Smooth muscle cell (in vitro differentiated cells): Measurements from ENCODE around the gene IGLL1. TPM values are rescaled to one million over a fixed set of nuclear protein-coding genes. Genes with fewer than 3 reads are reported as not detected.
"Not testable (repeated sequence)": the region's sequence is repeated elsewhere in the genome, so short reads cannot be mapped to it uniquely, and the experiment has no call there.

Experiments used
- DNase-seq: peaks from one replicate; lab custom pipeline; 2025; ENCODE audit not compliant: unreplicated experiment; lab: John Stamatoyannopoulos, UW
- H2AFZ ChIP-seq: fragments of 200-600 bp; sonication (generic); 2 replicates; pipeline ENCODE4 v1.6.0; 2016; ENCODE audit warnings: antibody characterized with exemption, low read depth, mild to moderate bottlenecking
- H3F3A ChIP-seq: fragments of 200-600 bp; sonication (generic); 2 replicates; pipeline ENCODE4 v1.6.0; 2017; ENCODE audit warnings: antibody characterized with exemption, low read depth
- H3K27ac ChIP-seq: fragments of 200-600 bp; sonication (generic); 2 replicates; pipeline ENCODE4 v1.5.1; 2016; ENCODE audit warnings: low read depth, mild to moderate bottlenecking
- H3K27me3 ChIP-seq: fragments of 200-600 bp; sonication (generic); 2 replicates; pipeline ENCODE4 v1.6.1; 2016; ENCODE audit warnings: low read depth, mild to moderate bottlenecking
- H3K36me3 ChIP-seq: fragments of 200-600 bp; sonication (generic); 2 replicates; pipeline ENCODE4 v1.5.1; 2016; ENCODE audit warnings: low read depth
- H3K4me1 ChIP-seq: fragments of 200-600 bp; sonication (generic); 2 replicates; pipeline ENCODE4 v1.5.1; 2016; ENCODE audit warnings: low read depth
- H3K4me2 ChIP-seq: fragments of 200-600 bp; sonication (generic); 2 replicates; pipeline ENCODE4 v1.6.0; 2016; ENCODE audit warnings: mild to moderate bottlenecking
- H3K4me3 ChIP-seq: fragments of 200-600 bp; sonication (generic); 2 replicates; pipeline ENCODE4 v1.5.1; 2016; ENCODE audit warnings: mild to moderate bottlenecking
- H3K79me2 ChIP-seq: fragments of 200-600 bp; sonication (generic); 2 replicates; pipeline ENCODE4 v1.6.0; 2016; ENCODE audit warnings: low read depth, mild to moderate bottlenecking
- H3K9ac ChIP-seq: fragments of 200-600 bp; sonication (generic); 2 replicates; pipeline ENCODE4 v1.6.0; 2016; ENCODE audit warnings: low read depth
- H3K9me3 ChIP-seq: fragments of 200-600 bp; sonication (generic); replicated peaks from 2 replicates; pipeline ENCODE4 v1.5.1; 2016; ENCODE audit warnings: low read depth
- H4K20me1 ChIP-seq: fragments of 200-600 bp; sonication (generic); 2 replicates; pipeline ENCODE4 v1.6.0; 2016; ENCODE audit warnings: low read depth
- CTCF ChIP-seq: fragments of 200-600 bp; sonication (generic); IDR thresholded peaks from 2 replicates; pipeline ENCODE4 v1.5.1; 2017; ENCODE audit warnings: borderline replicate concordance, mild to moderate bottlenecking, antibody characterized with exemption; ENCODE audit not compliant: insufficient read depth, poor library complexity, severe bottlenecking
- WGBS: methylation state at CpG from one replicate; pipeline ENCODE4 v1.1.7; 2016; ENCODE audit warnings: low lambda C conversion rate; 5-methylcytosine and 5-hydroxymethylcytosine counted together
- polyA plus RNA-seq: library from polyadenylated mRNA; unstranded; fragments of >200 nt; fragmentation: Nextera tagmentation; extraction: Ambion mirVana; gene quantifications from 2 replicates; pipeline ENCODE4 v1.2.1, GENCODE V29; 2016
- total RNA-seq: library from RNA; depleted of rRNA; stranded (reverse); fragments of >200 nt; gene quantifications from 2 replicates; pipeline ENCODE4 v1.2.3, GENCODE V29; 2014

IGLL1 gene
- total and polyA plus RNA-seq, 2 experiments from 2014 or later = not detected

GRCh38 chr22:23547818-23548500 lies 32.1 kb downstream of the IGLL1 start:
- WGBS = 78% methylated on average over 10 of the region's 10 CpGs
- Histone ChIP-seq H3K79me2 (no peaks in the 10 kb centered on the region), H3K4me2 (no peak overlapping the region), H3K9ac (no peak overlapping the region), H3K36me3 (no peaks in the 10 kb centered on the region), H2AFZ (no peak overlapping the region), H4K20me1 (no peaks in the 10 kb centered on the region), H3K9me3 (no peaks in the 10 kb centered on the region), H3K4me3 (no peak overlapping the region), H3K27ac (no peak overlapping the region), H3K27me3 (no peaks in the 10 kb centered on the region), H3K4me1 (no peaks in the 10 kb centered on the region), H3F3A (no peaks in the 10 kb centered on the region)
- no peak for TF ChIP-seq CTCF
- no peak for DNase-seq

GRCh38 chr22:23547382-23547781 lies 32.7 kb downstream of the IGLL1 start:
- not testable (repeated sequence) for H3K4me3 ChIP-seq, H3K4me1 ChIP-seq, DNase-seq, H2AFZ ChIP-seq, H3F3A ChIP-seq, H3K9ac ChIP-seq, H3K27me3 ChIP-seq, H4K20me1 ChIP-seq, H3K9me3 ChIP-seq, H3K4me2 ChIP-seq, H3K79me2 ChIP-seq, H3K36me3 ChIP-seq, H3K27ac ChIP-seq
- WGBS = 68% methylated on average over 5 of the region's 5 CpGs

- no peaks in the 10 kb centered on the region for H3F3A ChIP-seq
- H3K27me3 ChIP-seq = no peaks in the 10 kb centered on the region
- H4K20me1 ChIP-seq = no peaks in the 10 kb centered on the region
- H3K36me3 ChIP-seq = no peaks in the 10 kb centered on the region
- no peak for TF ChIP-seq CTCF
- H3K27ac ChIP-seq = no peak overlapping the region
- no peak overlapping the region for H3K4me2 ChIP-seq
- H3K4me3 ChIP-seq = no peak overlapping the region
- WGBS = 89% methylated on average over 2 of the region's 2 CpGs
- H3K4me1 ChIP-seq = no peaks in the 10 kb centered on the region
- H3K79me2 ChIP-seq = no peaks in the 10 kb centered on the region
- no peak for DNase-seq
- no peaks in the 10 kb centered on the region for H3K9me3 ChIP-seq
- H2AFZ ChIP-seq = no peak overlapping the region
- no peak overlapping the region for H3K9ac ChIP-seq
Observed at GRCh38 chr22:23544852-23545251, 35.2 kb downstream of the IGLL1 start.

GRCh38 chr22:23543506-23544000 lies 36.5 kb downstream of the IGLL1 start:
- H3K79me2 ChIP-seq, H3K27ac ChIP-seq, H2AFZ ChIP-seq, H3K9ac ChIP-seq, H3K27me3 ChIP-seq, H3K4me2 ChIP-seq, H3K36me3 ChIP-seq, H4K20me1 ChIP-seq, H3K4me3 ChIP-seq, DNase-seq, H3K9me3 ChIP-seq, H3F3A ChIP-seq, H3K4me1 ChIP-seq: not testable (repeated sequence)
- 100% methylated on average over 1 of the region's 1 CpG for WGBS

GRCh38 chr22:23542933-23543332 lies 37.2 kb downstream of the IGLL1 start:
- no peak for DNase-seq
- Histone ChIP-seq H3K9me3 (no peaks in the 10 kb centered on the region), H3K36me3 (no peaks in the 10 kb centered on the region), H3K4me3 (no peak overlapping the region), H3K79me2 (no peaks in the 10 kb centered on the region), H3K9ac (no peak overlapping the region), H4K20me1 (no peaks in the 10 kb centered on the region), H3K27ac (no peak overlapping the region), H3K4me2 (no peak overlapping the region), H2AFZ (no peak overlapping the region), H3K27me3 (no peaks in the 10 kb centered on the region), H3K4me1 (peaks cover 13% of the 10 kb centered on the region), H3F3A (peaks cover 9% of the 10 kb centered on the region)
- 51% methylated on average over 5 of the region's 5 CpGs for WGBS
- no peak for TF ChIP-seq CTCF

GRCh38 chr22:23542391-23542790 lies 37.7 kb downstream of the IGLL1 start:
- not testable (repeated sequence) for H3K79me2 ChIP-seq, H3K4me2 ChIP-seq, H3K36me3 ChIP-seq, H3K9ac ChIP-seq, H3K27ac ChIP-seq, H2AFZ ChIP-seq, H3K9me3 ChIP-seq, DNase-seq, H3K27me3 ChIP-seq, H3K4me3 ChIP-seq, H4K20me1 ChIP-seq, H3F3A ChIP-seq
- H3K4me1 ChIP-seq = peaks cover 18% of the 10 kb centered on the region
- 88% methylated on average over 3 of the region's 3 CpGs for WGBS
